Skin of body (tissue), 2 donors: ENCODE measurements around the gene DNHD1. TPM values are rescaled to one million over a fixed set of nuclear protein-coding genes. Genes with fewer than 3 reads are reported as not detected.
A peak's percentile ranks its signal among the peaks of the same experiment; 100 is the strongest.

Experiments used
- DNase-seq: peaks from one replicate; lab custom pipeline; 2025; lab: John Stamatoyannopoulos, UW
- total RNA-seq: library from RNA; depleted of rRNA; stranded (reverse); fragments of >200 nt; gene quantifications from one replicate; pipeline ENCODE4 v1.2.3, GENCODE V29; 2014

Gene DNHD1, protein sequence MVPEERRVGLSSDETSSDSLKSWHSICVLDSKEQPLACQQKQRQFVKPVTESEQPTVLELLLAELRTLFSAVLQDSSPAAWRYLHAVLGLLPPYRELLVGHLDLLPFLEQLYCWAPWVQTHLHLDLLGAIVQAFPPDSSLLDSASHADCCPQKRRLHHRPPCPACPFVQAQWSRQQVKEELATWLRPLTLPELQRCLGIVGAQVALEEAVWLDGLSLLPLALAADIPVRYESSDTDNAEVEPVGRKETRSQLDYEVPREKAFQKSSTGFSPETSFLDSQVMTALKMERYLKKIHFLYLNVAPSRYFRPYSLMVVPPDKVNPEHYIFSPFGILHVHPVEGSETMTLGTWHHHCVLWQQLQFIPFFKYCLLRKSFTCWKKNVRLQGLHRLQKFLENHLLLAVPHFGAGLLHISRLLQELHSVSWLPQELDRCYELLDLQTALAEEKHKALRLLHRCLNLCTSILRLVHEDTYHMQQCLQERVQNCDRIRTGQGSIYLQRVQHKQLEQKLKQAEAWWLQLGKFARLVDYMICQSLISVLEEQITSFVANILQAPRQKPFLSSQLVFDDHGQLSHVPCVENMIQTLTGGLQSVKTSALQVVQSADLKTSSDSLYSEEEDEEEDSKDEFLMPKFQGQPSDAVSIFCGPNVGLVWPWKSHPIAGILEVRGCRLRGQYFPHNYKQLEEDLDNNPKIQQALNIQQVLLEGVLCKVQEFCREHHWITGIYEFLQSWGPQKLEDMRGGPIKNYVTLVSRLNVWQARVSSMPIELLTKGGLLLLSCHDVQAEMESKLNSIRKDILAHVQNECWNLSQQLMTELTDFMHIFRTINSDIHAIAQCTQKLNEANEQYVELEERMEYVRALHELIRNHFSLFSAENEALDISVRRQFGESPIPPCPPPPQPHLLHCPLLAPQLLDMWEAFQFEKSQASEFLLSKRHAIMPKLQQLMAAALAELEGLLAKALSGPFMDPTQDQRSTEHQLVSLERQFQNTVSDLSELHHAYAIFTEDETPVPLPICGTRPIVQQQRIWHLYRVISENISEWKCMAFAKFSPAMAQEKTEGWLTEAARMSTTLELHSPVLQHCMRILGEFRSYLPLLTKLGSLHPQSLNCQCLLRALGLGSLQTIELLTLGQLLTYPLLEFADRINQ (N-terminal part only)
- total RNA-seq = 7.0 TPM

DNA sequence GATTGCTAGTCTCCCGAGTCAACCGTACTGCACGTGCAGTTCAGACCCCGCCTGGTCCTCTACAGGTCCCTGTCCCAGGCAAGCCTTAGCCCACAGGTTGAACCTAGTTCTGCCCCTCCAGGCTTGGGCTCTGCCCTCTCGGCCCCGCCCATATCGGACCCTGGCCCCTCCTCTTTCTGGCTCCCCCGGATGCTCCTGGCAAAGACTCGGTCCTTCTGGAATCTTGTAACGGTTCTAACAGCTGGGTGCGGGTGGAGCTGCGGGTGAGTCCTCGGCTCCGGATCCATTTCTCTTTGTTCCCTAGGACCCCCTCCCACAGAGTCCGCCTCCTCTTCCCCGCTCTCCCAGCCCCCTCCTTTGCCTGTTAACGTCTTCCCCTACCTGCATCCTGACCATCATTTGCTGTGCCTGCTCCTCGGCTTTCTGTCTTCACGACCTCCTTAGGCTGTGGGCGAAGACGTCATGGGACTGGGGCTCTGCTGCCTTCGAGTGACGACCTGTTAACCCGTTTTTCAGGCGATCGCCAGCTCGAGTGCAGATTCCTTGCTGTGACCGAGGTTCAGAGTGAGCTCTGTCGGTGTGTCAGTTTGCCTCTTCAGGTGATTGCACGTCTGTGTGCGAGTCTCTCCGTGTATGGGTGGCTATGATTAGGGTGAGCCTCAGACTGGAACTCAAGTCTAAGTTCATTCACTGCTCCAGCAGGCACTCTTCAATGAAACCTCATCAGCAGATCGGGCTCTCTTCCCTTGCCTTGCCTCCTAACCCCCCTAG, at the start of gene DNHD1:
DNHD1 (plus strand) TSS at position 212 of the 771 bp plus-strand sequence. CDS start 936 bp downstream, outside the sequence.
- DNase-seq = no peak

GRCh38 chr11:6448574-6448973, 48.5 kb upstream of the DNHD1 start:
- DNase-seq = no peak

- no peak for DNase-seq
Observed at GRCh38 chr11:6452219-6452618, 44.9 kb upstream of the DNHD1 start.

- DNase-seq = no peak
Observed at GRCh38 chr11:6453152-6453551, 43.9 kb upstream of the DNHD1 start.

- no peak for DNase-seq
Observed at GRCh38 chr11:6455070-6455469, 42.0 kb upstream of the DNHD1 start.

DNA sequence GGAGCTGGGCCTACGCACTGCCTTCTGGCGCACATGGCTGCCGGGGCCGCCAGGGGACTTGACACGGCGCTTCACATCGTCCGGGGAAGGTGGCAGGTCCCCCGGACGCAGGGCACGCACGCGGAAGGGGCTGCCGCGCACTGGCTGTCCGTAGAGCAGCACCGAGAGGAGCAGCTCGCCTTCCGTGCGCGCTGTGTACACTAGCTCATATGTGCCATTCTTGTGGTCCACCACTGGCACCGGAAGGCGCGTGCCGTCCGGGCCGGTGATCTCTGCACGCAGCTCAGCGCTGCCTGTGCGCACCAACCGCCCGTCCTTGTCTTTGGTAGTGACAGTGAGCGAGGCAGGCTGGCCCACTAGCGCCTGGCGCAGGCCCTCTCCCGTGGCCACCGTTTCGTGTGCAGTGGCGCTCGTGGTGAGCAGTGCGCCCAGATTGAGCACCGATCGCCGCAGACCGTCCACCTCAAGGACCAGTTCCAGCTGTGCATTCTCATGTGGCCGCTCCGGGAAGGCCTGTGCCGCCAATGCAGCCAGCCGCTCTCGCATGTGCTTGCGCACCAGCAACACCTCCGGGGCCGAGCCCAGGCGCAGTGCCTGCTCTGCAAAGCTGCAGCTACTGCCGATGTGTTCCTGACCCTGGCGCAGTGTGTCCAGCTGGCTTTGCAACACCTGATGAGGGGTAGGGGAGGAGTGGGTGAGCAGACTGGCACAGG, 40.6 kb upstream of the DNHD1 start:
- no peak for DNase-seq

GRCh38 chr11:6457581-6458320, 39.3 kb upstream of the DNHD1 start:
- no peak for DNase-seq

- DNase-seq = no peak
Observed at GRCh38 chr11:6458352-6459098, 38.6 kb upstream of the DNHD1 start.

- DNase-seq = no peak
Observed at GRCh38 chr11:6459099-6459450, 38.0 kb upstream of the DNHD1 start.

- DNase-seq = peak; percentile 63
Observed at GRCh38 chr11:6468712-6469495, 28.2 kb upstream of the DNHD1 start.

- DNase-seq = no peak
Observed at GRCh38 chr11:6469599-6469998, 27.5 kb upstream of the DNHD1 start.

GRCh38 chr11:6472934-6473333, 24.1 kb upstream of the DNHD1 start:
- no peak for DNase-seq

DNA sequence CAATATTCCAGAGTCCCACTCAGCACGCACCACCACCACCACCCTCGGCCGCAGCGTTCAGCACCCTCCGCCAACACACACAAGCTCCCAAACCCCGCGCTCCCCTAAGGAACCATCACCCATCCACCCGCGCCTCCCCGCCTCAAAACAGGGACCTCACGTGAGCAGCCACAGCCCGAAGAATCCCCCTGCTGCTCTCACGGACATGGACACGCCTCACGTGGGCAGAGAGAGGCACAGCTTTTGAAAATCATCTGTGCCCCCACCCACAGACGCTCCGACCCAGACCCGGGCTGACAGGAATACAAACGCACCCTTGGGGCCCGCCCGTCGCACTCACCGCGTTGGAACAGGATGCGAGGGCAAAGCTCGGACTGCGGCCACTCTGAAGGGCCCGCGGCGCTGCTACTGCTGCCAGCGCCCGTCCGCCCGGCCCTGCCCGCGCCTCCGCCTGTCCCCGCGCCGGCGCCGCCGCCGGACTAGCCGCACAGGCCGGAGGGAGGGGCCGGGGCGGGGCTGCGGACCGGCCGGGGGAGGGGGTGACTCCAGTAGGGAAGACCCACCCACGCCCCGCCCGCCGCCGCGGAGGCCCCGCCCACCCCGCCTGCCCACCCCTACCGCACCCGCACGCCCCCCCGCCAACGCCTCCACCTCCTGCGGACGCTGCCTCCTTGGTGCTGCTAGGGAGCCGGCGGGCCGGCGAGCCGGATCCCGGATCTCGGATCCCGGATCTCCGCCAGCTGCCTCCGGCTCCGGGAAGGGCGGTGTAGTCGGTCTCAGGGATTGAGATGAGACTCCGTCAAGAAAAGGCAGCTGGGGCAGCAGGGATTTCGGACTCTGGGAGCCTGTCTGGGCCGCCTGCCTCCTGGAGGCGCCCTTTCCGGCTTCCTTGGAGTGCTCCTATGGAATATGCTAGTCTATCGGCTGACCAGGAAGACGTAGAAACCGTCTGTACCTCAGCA, 23.3 kb upstream of the DNHD1 start, which contains the start of gene TRIM3:
TRIM3 (minus strand) TSS at position 491 of the 962 bp plus-strand sequence. CDS start 8,246 bp downstream, outside the sequence.
- DNase-seq = peak; percentile 65

- DNase-seq = no peak
Observed at GRCh38 chr11:6474413-6474792, 22.7 kb upstream of the DNHD1 start.

- DNase-seq = no peak
Observed at GRCh38 chr11:6474806-6475500, 22.1 kb upstream of the DNHD1 start.

- no peak for DNase-seq
Observed at GRCh38 chr11:6475936-6476335, 21.1 kb upstream of the DNHD1 start.
